ENCODE data around the gene SLC8A2. TPM values are rescaled to one million over a fixed set of nuclear protein-coding genes. Genes with fewer than 3 reads are reported as not detected.

The SLC8A2 gene
- total and polyA plus RNA-seq, 2 of the 8 experiments (the other 6 are each of a cell fraction or from before 2014, with no cell fraction given) = 7.3 to 12.4 TPM

- H2AFZ ChIP-seq (ENCODE audit: low read length) = no peak overlapping the region
- TF ChIP-seq GABPA (IDR thresholded peaks at IDR 0.05; ENCODE audit: borderline replicate concordance, insufficient read depth, low read length) = no peak
- TF ChIP-seq BCL11A (IDR thresholded peaks at IDR 0.05; ENCODE audit: low read depth in 2 of 2, low read length in 2 of 2) = no peak
- no peak for TF ChIP-seq SIRT6 (IDR thresholded peaks at IDR 0.05; ENCODE audit: low read length)
- no peak overlapping the region; the same call in 1 of the 2 replicates for H2BK5ac ChIP-seq (ENCODE audit: low read depth, low read length)
- H3K18ac ChIP-seq (ENCODE audit: extremely low read depth, low read length) = no peak overlapping the region
- no peaks in the 10 kb centered on the region for H3K9me3 ChIP-seq (ENCODE audit: insufficient read depth in 2 of 2, low read depth in 1 of 2, low read length in 1 of 2)
- H4K20me1 ChIP-seq (replicated peaks in 1 of 2; ENCODE audit: control insufficient read depth in 1 of 2, insufficient read depth in 2 of 2, low read length in 2 of 2) = peaks cover 5 to 23% of the 10 kb centered on the region in 2 experiments
- peak overlapping the region; percentile 28; the same call in 1 of the 2 replicates for H4K8ac ChIP-seq (ENCODE audit: extremely low read depth, insufficient read depth, low read length)
- ChIA-PET CTCF (ENCODE audit: partially characterized antibody) (interaction anchor here (0.9 to 2.9 kb wide), 6 partner anchors 9 to 84 kb away, joined by 4 to 10 read pairs (median 7); partner anchors contain the start of gene KPTN), POLR2A (ENCODE audit: partially characterized antibody) (interaction anchor here (1.0 to 1.7 kb wide), 4 partner anchors 11 to 95 kb away, joined by 3 to 4 read pairs (median 3); no protein-coding TSS in a partner anchor)
- H3K4me1 ChIP-seq (replicated peaks in 1 of 4; ENCODE audit: control insufficient read depth in 3 of 4, insufficient read depth in 4 of 4, low read length in 3 of 4) = peaks cover 0 to 11% (median 4%) of the 10 kb centered on the region in 4 experiments; a peak in 5 of 7 replicates
- no peak overlapping the region for H3K23ac ChIP-seq (ENCODE audit: insufficient read length)
- H3K36me3 ChIP-seq (ENCODE audit: control insufficient read depth in 2 of 4, insufficient read depth in 4 of 4, low read length in 3 of 4) = no peaks in the 10 kb centered on the region
- H2BK20ac ChIP-seq (ENCODE audit: low read length) = no peak overlapping the region
- 89% methylated on average over 10 of the region's 11 CpGs; no CpG with 5 or more reads in 1 of the 2 experiments for WGBS, 2 experiments (ENCODE audit: extremely low coverage in 1 of 2, insufficient coverage in 1 of 2, insufficient read length in 1 of 2, insufficient replicate concordance in 2 of 2, low coverage in 1 of 2, low lambda C conversion rate in 2 of 2, missing lambda C conversion rate in 1 of 2)
- no peak overlapping the region for H4K91ac ChIP-seq (replicated peaks; ENCODE audit: insufficient read length, low read length)
- H3K4me3 ChIP-seq (ENCODE audit: extremely low read depth in 1 of 4, insufficient read depth in 2 of 4, low read depth in 3 of 4, low read length in 4 of 4) = no peak overlapping the region
- H3K9ac ChIP-seq (replicated peaks in 1 of 4; ENCODE audit: extremely low read depth in 1 of 4, low read depth in 3 of 4, low read length in 3 of 4) = no peak overlapping the region
- no peak overlapping the region for H3K56ac ChIP-seq (replicated peaks; ENCODE audit: insufficient read length, low read depth, low read length)
- H2BK120ac ChIP-seq (replicated peaks; ENCODE audit: low read depth, low read length) = no peak overlapping the region
- FAIRE-seq = no peak
- no peak for DNase-seq (ENCODE audit: low read depth in 1 of 2, low spot score in 2 of 2)
- H3K79me1 ChIP-seq (ENCODE audit: low read depth, low read length) = peaks cover 35% of the 10 kb centered on the region
- H3K23me2 ChIP-seq (ENCODE audit: low read depth, low read length) = peaks cover 6% of the 10 kb centered on the region; the same call in 1 of the 2 replicates
- no peak overlapping the region for H2AK5ac ChIP-seq (ENCODE audit: low read depth, low read length)
- H2BK12ac ChIP-seq (ENCODE audit: low read depth, low read length) = no peak overlapping the region
- H4K5ac ChIP-seq (ENCODE audit: insufficient read length, low read depth, low read length) = no peak overlapping the region
- H2BK15ac ChIP-seq (ENCODE audit: low read length) = no peak overlapping the region
- no peak overlapping the region for H3K14ac ChIP-seq (ENCODE audit: insufficient read length)
- H3K27me3 ChIP-seq (replicated peaks in 1 of 4; ENCODE audit: control insufficient read depth in 3 of 4, extremely low read depth in 1 of 4, insufficient read depth in 3 of 4, low read length in 3 of 4) = no peaks in the 10 kb centered on the region
- H3K79me2 ChIP-seq (ENCODE audit: control insufficient read depth in 1 of 2, insufficient read depth in 2 of 2, low read length in 2 of 2) = peaks cover 7 to 69% of the 10 kb centered on the region in 2 experiments; a peak in 3 of 4 replicates
- H3K27ac ChIP-seq (ENCODE audit: low read depth, low read length) = no peak overlapping the region
- H3K4ac ChIP-seq (replicated peaks; ENCODE audit: insufficient read length, low read depth, low read length) = no peak overlapping the region
- H3K4me2 ChIP-seq (ENCODE audit: insufficient read depth in 1 of 2, low read depth in 2 of 2, low read length in 2 of 2) = no peak overlapping the region; a peak in 1 of 4 replicates
Observed at GRCh38 chr19:47512183-47512947, 40.7 kb upstream of the SLC8A2 start.
